ENCODE results near the gene CLCNKA.
A peak's percentile ranks its signal among the peaks of the same experiment; 100 is the strongest.
"Not testable (repeated sequence)": the region's sequence is repeated elsewhere in the genome, so short reads cannot be mapped to it uniquely, and the experiment has no call there.

The CLCNKA gene

DNA sequence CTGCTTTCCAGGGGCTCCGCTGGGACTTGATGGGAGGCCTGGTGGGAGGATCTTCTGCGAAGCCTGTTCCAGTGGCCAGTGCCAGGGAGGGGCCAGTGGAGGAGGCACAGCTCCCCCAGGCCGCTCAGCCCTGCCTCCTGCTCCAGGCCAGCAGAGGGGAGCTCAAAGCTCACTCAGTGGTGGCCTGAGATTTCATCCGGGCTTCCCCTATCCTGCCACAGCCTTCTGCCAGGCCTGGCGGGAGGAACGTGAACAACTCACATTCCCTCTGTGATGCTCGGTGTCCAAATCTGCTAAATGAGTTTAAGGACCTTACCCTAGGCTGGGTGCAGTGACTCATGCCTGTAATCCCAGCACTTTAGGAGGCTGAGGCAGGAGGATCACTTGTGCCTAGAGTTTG, 25.0 kb downstream of the CLCNKA start:
- no peak for DNase-seq

- DNase-seq, result no peak
Measured at GRCh38 chr1:16047791-16048475, 26.1 kb downstream of the CLCNKA start.

DNA sequence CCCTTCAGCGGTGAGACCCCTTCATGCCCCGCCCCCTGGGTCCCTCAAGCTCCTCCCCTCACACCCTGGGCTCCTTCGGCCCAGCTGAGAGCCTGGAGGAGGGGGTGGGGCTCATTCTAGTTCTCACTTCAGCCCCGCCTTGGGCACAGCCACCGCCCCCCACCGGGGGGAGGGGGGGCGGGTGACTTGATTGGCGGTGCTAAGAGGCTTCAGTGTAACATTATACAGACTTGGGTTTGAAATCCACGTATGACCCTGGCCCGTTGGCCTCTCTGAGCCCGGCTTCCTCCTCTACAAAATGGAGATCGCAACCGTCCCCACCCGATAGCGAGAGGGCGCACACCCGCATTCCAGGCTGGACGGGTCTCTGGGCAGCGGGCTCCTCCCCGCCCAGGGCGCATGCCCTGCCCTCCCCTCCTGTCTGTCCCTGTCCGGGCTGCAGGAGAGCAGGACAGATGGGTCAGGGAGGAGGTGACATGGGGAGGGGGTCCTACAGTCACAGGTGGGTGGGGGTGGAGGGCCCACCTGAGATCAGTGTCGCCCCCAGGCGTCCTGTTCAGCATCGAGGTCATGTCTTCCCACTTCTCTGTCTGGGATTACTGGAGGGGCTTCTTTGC, 26.8 kb downstream of the CLCNKA start:
- DNase-seq, result peak; percentile 54

- no peak for DNase-seq
Measured at GRCh38 chr1:16050328-16050727, 28.5 kb downstream of the CLCNKA start.

DNA sequence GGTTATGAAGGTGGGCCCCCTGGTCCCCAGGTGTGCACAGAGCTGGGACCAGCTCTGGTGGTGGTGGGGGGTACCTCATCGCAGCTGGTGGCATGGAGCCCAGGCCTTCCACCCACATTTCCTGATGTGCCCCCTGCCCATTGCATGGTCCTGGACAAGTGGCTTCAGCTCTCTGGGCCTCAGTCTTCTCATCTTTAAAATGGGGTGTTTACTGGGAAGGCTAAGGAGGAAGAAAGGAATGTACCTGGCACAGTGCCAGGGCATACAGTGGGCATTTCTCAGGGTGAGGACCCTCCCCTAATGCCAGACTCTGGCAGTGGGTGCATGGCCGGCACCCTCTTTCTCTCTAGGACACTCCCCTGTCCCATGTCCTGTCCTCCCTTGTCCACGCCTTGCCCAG, 29.2 kb downstream of the CLCNKA start:
- DNase-seq, result no peak

GRCh38 chr1:16051949-16052348, 30.1 kb downstream of the CLCNKA start:
- not testable (repeated sequence) for DNase-seq

GRCh38 chr1:16053781-16054502, 32.1 kb downstream of the CLCNKA start:
- no peak for DNase-seq

- DNase-seq, result no peak
Measured at GRCh38 chr1:16054598-16055540, 33.0 kb downstream of the CLCNKA start.

GRCh38 chr1:16055613-16056520, 34.0 kb downstream of the CLCNKA start:
- DNase-seq, result peak; percentile 89

DNA sequence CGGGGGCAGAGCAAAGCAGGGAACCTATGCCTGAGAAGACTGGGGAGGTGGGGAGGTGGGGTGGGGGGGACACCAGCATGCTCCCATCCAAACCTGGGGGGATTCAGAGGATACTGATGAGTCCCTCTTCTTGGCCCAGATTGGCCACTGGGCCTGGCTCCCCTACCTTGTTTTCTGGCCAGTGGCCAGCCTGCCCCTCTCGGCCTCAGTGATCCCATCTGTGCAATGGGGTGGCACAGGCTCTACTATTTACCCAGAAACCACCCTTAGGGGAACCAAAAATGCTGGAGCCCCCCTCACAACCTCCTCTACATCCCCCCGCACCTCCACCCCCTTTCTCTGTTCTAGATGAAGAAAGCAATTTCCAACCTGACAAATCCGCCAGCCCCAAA, 34.7 kb downstream of the CLCNKA start:
- not testable (repeated sequence) for DNase-seq

DNA sequence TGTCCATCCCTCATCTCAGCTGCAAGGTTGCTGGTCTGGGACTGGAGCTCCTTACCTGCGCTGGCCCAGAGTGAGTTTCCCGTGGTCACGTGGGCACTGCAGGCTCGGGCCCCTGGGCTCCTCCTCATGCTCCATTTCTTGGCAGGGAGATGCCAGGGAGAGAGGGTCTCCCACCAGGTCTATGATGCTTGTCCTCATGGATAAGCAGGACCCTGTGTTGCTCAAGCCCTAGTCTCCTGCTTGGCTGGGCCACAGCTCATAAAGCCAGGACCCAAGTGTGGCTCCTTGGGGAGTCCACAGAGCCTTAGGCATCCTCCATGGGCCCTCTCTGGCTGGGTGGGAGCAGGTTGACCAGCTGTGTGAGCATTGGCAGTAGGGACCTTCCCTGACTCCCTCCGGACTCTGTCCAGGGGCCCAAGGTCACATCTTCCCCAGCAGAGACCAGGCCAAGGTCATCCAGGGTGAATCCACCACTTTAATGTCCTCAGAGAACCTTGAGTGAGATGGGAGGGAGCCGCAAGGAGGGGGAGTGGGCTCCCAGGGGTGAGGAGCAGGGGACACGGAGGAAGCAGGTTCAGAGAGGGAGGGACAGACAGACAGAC, 35.6 kb downstream of the CLCNKA start:
- DNase-seq, result not testable (repeated sequence)

DNA sequence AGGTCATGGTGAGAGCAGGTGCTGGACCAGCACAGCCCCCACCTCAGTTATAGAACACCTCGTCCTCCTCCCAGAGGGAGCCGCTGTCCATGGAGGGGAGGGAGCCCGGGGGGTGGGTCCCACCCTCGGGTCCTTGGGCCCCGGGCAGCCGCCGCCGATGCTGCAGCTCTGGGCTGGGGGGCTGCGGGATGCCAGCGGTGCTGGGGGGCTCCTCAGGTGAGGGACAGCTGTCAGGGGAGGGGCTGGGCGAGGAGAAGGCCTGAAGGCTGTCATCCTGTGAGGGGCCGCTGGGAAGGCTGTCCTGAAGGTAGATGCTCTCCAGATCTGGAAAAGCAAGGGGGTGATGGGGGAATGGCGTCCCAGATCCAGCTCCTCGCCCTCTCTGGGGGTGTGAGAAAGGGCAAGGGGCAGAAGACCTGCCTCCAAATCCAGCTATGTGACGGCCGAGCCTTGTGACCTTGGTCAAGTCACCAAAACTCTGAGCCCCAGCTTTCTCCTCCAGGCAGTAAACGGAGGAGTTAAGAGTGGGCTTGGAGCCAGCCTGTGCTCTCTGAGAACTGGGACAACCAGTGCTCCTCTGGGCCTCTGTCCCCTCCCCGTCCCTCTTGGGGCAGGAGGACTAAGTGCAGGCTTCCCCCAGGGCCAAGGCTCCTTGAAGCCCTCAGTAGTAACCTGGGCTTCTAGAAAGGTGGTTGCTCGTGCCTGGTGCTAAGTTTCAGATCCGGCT, 36.7 kb downstream of the CLCNKA start:
- DNase-seq, result not testable (repeated sequence)

- DNase-seq, result no peak
Measured at GRCh38 chr1:16061266-16061665, 39.4 kb downstream of the CLCNKA start.

DNA sequence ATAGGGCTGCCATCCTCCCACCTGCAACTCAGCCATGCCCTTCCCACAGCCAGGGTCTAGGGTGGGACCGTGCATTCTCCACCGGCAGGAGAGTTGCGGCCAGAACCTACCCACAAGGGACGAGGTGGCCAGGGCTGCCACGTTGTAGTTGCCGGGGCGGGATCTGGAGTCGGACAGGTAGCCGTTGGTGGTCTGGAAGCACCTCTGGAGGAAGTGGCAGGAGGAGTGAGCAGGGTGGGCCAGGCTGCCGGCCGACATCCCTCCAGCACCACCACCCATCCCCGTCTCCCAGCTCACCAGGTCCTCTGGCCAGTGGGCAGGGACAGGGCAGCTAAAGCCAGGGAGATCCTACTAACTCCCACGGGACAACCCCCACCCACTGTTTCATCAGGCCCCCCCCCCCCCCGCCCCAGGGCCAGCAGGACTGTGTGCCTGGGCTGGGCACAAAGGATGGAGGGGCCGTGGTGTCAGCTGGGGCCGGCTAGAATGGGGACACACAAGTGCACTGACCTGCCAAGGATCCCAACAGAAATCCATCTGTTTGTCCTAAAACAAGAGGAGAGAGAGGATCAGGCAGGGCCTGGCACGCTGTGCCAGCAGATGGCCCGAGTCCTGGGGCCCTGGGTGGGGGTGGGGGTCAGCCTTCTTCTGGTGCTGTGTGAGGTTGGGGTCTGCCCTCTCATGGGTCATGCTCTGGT, 40.3 kb downstream of the CLCNKA start:
- not testable (repeated sequence) for DNase-seq

GRCh38 chr1:16062687-16063075, 40.8 kb downstream of the CLCNKA start:
- not testable (repeated sequence) for DNase-seq

DNA sequence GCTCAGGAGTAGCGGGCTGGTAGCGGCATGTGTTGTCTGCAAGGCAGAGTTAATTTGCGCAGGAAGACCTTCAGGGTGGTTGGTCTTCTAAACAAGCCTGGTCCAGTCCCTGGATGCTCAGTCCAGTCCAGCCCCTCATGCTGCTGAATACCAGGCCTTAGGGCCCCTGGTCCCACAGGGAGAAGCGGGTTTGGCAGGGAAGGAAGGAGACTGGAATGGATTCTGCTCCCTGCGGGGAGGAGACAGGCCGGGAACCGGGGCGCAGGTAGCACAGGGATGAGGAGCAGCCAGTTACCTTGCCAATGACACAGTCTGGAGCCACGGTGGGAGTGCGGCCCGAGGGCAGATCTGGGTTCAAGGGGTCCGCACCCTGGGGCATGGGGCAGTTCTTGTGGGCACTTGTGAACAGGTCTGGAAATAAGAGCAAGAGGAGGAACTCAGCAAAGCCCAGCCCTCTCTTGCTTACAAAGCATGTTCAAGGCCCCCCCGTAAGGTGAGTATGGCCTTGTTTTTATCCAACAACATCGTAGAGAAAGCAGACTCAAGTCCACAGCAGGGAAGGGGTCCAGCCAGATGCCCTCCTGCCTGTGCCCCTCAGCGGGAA, 41.5 kb downstream of the CLCNKA start:
- DNase-seq, result no peak

GRCh38 chr1:16063921-16064320, 42.1 kb downstream of the CLCNKA start:
- DNase-seq, result no peak

- DNase-seq, result no peak
Measured at GRCh38 chr1:16064536-16065268, 42.9 kb downstream of the CLCNKA start.

DNA sequence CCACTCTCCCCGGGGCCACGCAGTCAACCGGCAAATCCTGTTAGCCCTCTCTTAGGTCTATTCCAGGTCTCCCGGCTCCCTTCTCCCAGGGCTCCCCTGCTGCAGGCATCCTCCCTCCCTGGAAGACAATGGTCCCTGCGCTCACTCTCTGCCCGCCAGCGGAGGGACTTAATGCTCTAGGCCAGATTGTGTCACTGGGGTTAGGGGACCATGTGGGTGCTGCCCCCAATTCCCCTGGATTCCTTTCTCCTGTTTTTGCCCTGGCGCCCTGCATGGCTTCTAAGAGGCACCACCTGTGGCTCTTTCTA, 43.4 kb downstream of the CLCNKA start:
- no peak for DNase-seq

Data from NCI-H2029 (cell line).